ENCODE measurements around the gene CDKL4. TPM values are rescaled to one million over a fixed set of nuclear protein-coding genes. Genes with fewer than 3 reads are reported as not detected.

CDKL4 gene
- total and polyA plus RNA-seq, 2 of the 13 experiments (the other 11 are each of a cell fraction or from before 2014, with no cell fraction given), result 0.29 to 0.50 TPM

DNA sequence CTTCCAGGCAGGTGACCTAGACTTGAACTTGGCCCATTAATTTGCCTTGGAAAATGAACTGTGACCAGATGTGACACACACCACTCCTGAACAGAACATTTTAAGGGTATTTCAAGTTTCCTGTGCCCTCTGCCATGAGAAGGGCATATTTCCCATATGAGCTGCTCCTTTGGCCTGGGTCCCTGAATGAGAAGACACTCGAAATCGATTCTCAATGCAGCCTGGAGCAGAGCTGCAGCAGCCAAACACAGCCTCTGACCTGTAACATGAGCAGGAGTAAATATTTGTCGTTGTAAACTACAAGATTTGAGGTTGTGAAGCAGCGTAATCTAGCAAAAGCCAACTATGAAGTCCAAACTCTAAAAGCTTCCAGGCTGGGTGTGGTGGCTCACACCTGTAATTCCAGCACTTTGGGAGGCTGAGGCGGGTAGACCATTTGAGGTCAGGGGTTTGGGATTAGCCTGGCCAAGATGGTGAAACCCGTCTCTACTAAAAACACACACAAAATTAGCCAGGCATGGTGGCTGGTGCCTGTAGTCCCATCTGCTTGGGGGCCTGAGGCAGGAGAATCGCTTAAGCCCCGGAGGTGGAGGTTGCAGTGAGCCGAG, 92.8 kb downstream of the CDKL4 start (continued):
- TF ChIP-seq MATR3 (CRISPR knock-in tag; IDR thresholded peaks at IDR 0.05) (no peak), ZNF260 (CRISPR knock-in tag; IDR thresholded peaks at IDR 0.05; ENCODE audit: borderline replicate concordance, low read depth) (no peak), ZNF354B (CRISPR knock-in tag; IDR thresholded peaks at IDR 0.05) (no peak; the same call in 1 of the 2 replicates), MXD4 (CRISPR knock-in tag; IDR thresholded peaks at IDR 0.05) (no peak), KDM6A (CRISPR knock-in tag; IDR thresholded peaks at IDR 0.05; ENCODE audit: low read depth) (0 out of 2 replicates have a peak, but pooled peaks have one; percentile 49), SALL2 (CRISPR knock-in tag; IDR thresholded peaks at IDR 0.05) (no peak), DPF2 (CRISPR knock-in tag; IDR thresholded peaks at IDR 0.05; ENCODE audit: borderline replicate concordance, low read depth) (peak; percentile 80; the same call in 1 of the 2 replicates), HMG20A (CRISPR knock-in tag; IDR thresholded peaks at IDR 0.05; ENCODE audit: borderline replicate concordance) (peak; percentile 95), ZNF317 (CRISPR knock-in tag; IDR thresholded peaks at IDR 0.05) (peak; percentile 63; the same call in 1 of the 2 replicates), ZBTB21 (CRISPR knock-in tag; IDR thresholded peaks at IDR 0.05) (no peak), SUZ12 (IDR thresholded peaks at IDR 0.05; ENCODE audit: low read depth, low read length) (no peak), SKI (IDR thresholded peaks at IDR 0.05; ENCODE audit: partially characterized antibody) (peak; percentile 97), ZFP1 (CRISPR knock-in tag; IDR thresholded peaks at IDR 0.05) (peak; percentile 78; the same call in 1 of the 2 replicates), FOXO1 (CRISPR knock-in tag; IDR thresholded peaks at IDR 0.05) (peak; percentile 87; the same call in 1 of the 2 replicates), ZNF350 (CRISPR knock-in tag; IDR thresholded peaks at IDR 0.05; ENCODE audit: borderline replicate concordance, low read depth) (peak; percentile 89), ZKSCAN8 (CRISPR knock-in tag; IDR thresholded peaks at IDR 0.05; ENCODE audit: borderline replicate concordance) (no peak), ZSCAN21 (CRISPR knock-in tag; IDR thresholded peaks at IDR 0.05; ENCODE audit: borderline replicate concordance) (no peak), TOPORS (CRISPR knock-in tag; IDR thresholded peaks at IDR 0.05) (peak; percentile 65; the same call in 1 of the 2 replicates), IRF2 (CRISPR knock-in tag; IDR thresholded peaks at IDR 0.05) (peak; percentile 90; the same call in 1 of the 2 replicates)
- TF ChIP-seq, protein P1, sequence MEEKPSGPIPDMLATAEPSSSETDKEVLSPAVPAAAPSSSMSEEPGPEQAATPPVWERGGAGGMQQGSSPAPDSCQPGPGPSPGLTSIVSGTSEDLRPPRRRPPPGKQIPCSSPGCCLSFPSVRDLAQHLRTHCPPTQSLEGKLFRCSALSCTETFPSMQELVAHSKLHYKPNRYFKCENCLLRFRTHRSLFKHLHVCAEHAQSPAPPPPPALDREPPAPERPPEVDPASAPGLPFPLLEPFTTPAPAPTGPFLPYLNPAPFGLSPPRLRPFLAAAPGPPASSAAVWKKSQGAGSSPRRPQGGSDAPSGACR (CRISPR knock-in tag; IDR thresholded peaks at IDR 0.05), result peak; percentile 89; the same call in 1 of the 2 replicates
- TF ChIP-seq, protein P2, sequence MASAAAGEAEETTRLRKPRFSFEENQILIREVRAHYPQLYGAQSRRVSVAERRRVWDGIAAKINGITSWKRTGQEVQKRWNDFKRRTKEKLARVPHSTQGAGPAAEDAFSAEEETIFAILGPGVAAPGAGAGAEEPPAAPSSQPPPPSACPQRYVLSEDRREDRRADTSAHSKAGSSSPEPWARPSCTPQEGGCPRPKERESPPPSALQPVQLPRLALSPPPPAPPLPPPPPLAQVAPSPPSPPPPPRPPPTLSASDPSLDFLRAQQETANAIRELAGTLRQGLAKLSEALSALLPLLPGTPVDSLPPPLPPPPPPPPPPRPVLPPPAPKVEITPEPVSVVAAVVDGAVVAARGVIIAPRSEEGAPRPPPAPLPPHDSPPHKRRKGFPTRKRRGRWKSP (CRISPR knock-in tag; IDR thresholded peaks at IDR 0.05), result no peak; the same call in 1 of the 2 replicates
- TF ChIP-seq, protein P3, sequence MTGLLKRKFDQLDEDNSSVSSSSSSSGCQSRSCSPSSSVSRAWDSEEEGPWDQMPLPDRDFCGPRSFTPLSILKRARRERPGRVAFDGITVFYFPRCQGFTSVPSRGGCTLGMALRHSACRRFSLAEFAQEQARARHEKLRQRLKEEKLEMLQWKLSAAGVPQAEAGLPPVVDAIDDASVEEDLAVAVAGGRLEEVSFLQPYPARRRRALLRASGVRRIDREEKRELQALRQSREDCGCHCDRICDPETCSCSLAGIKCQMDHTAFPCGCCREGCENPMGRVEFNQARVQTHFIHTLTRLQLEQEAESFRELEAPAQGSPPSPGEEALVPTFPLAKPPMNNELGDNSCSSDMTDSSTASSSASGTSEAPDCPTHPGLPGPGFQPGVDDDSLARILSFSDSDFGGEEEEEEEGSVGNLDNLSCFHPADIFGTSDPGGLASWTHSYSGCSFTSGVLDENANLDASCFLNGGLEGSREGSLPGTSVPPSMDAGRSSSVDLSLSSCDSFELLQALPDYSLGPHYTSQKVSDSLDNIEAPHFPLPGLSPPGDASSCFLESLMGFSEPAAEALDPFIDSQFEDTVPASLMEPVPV (CRISPR knock-in tag; IDR thresholded peaks at IDR 0.05), result peak; percentile 65
- TF ChIP-seq, protein P4, sequence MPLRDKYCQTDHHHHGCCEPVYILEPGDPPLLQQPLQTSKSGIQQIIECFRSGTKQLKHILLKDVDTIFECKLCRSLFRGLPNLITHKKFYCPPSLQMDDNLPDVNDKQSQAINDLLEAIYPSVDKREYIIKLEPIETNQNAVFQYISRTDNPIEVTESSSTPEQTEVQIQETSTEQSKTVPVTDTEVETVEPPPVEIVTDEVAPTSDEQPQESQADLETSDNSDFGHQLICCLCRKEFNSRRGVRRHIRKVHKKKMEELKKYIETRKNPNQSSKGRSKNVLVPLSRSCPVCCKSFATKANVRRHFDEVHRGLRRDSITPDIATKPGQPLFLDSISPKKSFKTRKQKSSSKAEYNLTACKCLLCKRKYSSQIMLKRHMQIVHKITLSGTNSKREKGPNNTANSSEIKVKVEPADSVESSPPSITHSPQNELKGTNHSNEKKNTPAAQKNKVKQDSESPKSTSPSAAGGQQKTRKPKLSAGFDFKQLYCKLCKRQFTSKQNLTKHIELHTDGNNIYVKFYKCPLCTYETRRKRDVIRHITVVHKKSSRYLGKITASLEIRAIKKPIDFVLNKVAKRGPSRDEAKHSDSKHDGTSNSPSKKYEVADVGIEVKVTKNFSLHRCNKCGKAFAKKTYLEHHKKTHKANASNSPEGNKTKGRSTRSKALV (CRISPR knock-in tag; IDR thresholded peaks at IDR 0.05), result no peak
- TF ChIP-seq, protein P5, sequence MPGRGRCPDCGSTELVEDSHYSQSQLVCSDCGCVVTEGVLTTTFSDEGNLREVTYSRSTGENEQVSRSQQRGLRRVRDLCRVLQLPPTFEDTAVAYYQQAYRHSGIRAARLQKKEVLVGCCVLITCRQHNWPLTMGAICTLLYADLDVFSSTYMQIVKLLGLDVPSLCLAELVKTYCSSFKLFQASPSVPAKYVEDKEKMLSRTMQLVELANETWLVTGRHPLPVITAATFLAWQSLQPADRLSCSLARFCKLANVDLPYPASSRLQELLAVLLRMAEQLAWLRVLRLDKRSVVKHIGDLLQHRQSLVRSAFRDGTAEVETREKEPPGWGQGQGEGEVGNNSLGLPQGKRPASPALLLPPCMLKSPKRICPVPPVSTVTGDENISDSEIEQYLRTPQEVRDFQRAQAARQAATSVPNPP (CRISPR knock-in tag; IDR thresholded peaks at IDR 0.05), result no peak

Data from HepG2 (cell line).